ENCODE results near the gene PRRX2.
A peak's percentile ranks its signal among the peaks of the same experiment; 100 is the strongest.
"Not testable (repeated sequence)": the region's sequence is repeated elsewhere in the genome, so short reads cannot be mapped to it uniquely, and the experiment has no call there.

PRRX2 gene

DNA sequence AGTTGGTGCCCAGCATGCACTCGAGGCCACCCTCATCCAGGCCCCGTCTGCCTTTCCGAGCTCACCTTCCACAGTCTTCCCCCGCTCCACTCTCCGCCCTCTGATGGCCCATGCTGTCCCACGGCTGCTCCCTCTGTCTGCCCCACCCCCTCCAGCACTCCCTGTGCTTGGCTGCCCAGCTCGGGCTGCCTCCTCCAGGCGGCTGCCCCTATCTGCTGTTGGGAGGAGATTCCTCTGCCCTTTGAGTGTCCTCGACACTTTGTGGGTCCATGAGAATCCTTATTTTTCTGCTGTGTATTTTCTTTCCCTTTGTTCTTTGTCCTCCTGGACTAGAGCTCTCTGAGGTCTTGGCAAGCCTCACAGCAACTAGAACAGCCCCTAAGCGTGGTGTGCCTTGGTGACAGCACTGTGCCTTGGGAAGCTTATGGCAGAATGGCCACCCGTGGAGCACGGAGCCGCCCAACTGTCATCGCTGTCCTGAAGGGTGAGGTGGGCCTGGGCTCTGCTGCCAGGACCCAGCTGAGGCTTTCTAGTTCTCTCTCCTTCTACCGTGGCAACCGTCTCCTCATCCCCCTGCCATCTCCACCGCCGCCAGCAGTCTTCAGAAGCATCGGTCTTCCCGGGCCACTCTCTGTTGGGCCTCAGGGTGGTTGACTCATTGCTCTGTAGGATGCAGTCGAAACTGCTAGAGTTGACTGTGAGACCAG, 34.3 kb upstream of the PRRX2 start:
- no peak overlapping the region for H3K4me3 ChIP-seq
- TF ChIP-seq, protein P1, sequence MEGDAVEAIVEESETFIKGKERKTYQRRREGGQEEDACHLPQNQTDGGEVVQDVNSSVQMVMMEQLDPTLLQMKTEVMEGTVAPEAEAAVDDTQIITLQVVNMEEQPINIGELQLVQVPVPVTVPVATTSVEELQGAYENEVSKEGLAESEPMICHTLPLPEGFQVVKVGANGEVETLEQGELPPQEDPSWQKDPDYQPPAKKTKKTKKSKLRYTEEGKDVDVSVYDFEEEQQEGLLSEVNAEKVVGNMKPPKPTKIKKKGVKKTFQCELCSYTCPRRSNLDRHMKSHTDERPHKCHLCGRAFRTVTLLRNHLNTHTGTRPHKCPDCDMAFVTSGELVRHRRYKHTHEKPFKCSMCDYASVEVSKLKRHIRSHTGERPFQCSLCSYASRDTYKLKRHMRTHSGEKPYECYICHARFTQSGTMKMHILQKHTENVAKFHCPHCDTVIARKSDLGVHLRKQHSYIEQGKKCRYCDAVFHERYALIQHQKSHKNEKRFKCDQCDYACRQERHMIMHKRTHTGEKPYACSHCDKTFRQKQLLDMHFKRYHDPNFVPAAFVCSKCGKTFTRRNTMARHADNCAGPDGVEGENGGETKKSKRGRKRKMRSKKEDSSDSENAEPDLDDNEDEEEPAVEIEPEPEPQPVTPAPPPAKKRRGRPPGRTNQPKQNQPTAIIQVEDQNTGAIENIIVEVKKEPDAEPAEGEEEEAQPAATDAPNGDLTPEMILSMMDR (IDR thresholded peaks at IDR 0.05): no peak
- DNase-seq (ENCODE audit: low spot score): no peak
- peak overlapping the region in 1 of 2 donors; percentile 3 for H3K27ac ChIP-seq

DNA sequence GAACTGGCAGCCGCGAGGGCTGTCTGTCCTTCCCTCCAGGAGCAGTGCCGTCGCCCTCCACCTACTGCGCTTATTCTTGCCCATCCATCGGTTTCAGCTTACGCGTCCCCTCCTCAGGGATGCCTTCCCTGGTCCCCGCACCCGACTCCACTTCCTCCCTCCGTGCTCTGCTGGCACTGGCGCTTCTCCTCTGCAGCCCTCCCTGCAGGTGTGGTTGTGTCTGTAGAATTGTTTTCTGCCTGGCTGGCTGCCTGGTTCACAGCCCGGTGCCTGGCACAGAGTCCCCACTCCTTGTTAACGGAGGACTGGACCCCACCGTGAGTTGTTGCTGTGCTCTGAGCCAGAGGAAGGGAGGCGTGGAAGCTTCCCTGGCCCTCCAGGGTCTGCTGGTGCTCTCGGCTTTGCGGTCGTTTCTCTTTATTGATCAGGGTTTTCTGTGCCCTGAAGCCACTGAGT, 33.7 kb upstream of the PRRX2 start:
- Histone ChIP-seq H3K27ac (no peak overlapping the region), H3K4me3 (no peak overlapping the region)
- no peak for DNase-seq (ENCODE audit: low spot score)
- TF ChIP-seq, protein P1 (IDR thresholded peaks at IDR 0.05): no peak

DNA sequence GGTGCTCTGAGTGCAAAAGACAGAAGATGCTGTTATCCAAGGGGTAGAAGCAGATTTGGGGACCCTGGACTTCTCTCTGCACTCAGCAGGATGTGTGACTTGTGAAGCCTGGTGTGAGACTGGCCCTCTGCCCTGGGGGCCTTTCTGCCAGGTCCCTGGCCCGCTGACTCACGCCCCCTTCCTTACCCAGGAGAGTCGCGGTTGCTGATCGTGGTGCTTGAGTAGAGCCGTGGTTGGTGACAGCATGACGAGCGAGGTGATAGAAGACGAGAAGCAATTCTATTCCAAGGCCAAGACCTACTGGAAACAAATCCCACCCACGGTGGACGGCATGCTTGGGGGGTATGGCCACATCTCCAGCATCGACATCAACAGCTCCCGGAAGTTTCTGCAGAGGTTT, 33.0 kb upstream of the PRRX2 start:
- H3K4me3 ChIP-seq: no peak overlapping the region
- no peak for DNase-seq (ENCODE audit: low spot score)
- H3K27ac ChIP-seq: no peak overlapping the region
- TF ChIP-seq, protein P1 (IDR thresholded peaks at IDR 0.05): no peak

DNA sequence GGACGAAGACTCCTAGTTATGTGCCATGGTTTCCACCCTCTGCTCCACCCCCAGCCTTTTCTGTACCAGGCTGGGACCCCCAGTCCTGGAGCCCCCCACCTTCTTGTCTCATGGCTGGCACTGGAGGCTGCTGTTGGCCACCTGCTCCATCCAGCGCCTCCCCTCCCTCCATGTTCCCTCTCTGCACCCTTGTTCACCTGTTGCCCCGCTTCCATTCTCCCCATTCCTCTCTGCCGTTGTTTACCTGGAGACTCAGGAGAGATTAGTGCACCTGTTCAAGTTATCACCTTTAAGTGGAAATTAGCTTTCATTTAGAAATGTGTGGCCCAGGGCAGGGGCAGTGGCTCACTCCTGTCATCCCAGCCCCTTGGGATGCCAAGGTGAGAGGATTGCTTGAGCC, 32.2 kb upstream of the PRRX2 start:
- H3K27ac ChIP-seq: no peak overlapping the region
- no peak for DNase-seq (ENCODE audit: low spot score)
- TF ChIP-seq, protein P1 (IDR thresholded peaks at IDR 0.05): no peak
- H3K4me3 ChIP-seq: no peak overlapping the region

DNA sequence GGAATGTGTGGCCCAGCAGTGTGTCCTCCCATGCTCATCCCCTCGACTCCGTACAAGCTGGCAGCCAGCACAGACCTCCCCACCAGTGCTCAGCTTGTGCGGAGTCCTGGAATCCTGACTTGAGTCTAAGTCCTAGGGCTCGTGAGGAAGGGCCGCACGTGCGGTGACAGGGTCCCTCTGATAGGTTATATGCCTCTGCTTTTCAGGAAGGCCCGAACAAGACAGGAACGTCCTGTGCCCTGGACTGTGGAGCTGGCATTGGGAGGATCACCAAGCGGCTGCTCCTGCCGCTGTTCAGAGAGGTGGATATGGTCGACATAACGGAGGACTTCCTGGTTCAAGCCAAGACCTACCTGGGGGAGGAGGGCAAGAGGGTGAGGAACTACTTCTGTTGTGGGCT, 31.6 kb upstream of the PRRX2 start:
- no peak for DNase-seq (ENCODE audit: low spot score)
- Histone ChIP-seq H3K4me3 (no peak overlapping the region), H3K27ac (no peak overlapping the region)
- TF ChIP-seq, protein P1 (IDR thresholded peaks at IDR 0.05): no peak

DNA sequence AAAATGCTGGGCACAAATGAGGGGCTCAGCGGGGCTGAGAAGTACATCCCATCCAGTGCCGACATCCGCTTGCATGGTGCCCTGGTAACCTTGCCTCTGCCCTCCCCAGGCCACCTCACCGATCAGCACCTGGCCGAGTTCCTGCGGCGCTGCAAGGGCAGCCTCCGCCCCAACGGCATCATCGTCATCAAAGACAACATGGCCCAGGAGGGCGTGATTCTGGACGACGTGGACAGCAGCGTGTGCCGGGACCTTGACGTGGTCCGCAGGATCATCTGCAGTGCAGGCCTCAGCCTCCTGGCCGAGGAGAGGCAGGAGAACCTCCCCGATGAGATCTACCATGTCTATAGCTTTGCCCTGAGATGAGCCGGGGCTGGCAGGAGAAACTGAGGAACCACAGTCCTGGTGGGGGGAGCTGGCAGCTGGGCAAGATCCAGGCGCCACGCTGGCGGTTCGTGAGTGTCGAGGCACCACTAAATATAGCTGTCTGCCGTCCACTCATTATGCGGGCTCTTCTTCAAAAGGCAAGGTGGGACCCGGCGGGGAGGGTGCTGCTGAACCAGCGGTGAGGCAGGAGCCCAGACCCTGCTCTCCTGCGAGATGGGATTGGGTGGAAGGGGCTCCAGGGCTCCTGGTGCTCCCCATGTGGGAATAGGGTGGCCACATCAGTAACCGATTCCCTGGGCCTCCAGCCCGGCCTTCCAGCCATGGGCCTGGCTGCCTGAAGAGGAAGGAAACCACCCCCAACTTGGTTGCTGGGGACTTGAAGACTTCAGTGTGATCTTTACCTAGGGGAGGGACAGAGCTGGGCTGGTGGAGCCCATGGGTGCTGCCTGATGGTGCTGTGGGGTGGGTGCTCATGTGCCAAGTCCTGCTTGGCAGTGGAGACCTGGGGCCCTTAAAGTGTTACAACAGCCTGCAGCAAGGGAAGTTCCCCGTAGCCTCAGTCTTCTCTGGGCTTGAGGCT, 30.1 kb upstream of the PRRX2 start:
- DNase-seq (ENCODE audit: low spot score): no peak
- no peak overlapping the region for H3K27ac ChIP-seq
- TF ChIP-seq, protein P1 (IDR thresholded peaks at IDR 0.05): no peak
- no peak overlapping the region for H3K4me3 ChIP-seq

- not testable (repeated sequence) for H3K27ac ChIP-seq; H3K4me3 ChIP-seq; DNase-seq (ENCODE audit: low spot score)
Observed at GRCh38 chr9:129636343-129636742, 29.1 kb upstream of the PRRX2 start.

Measured in coronary artery (tissue), 2 donors.